Measurements from ENCODE around the gene YWHAH.

GRCh38 chr22:31969789-31970489 lies 25.6 kb downstream of the YWHAH start:
- TF ChIP-seq CHD2 (IDR thresholded peaks at IDR 0.05; ENCODE audit: low read depth, low read length) (no peak), ZNF263 (CRISPR knock-in tag; IDR thresholded peaks at IDR 0.05; ENCODE audit: borderline replicate concordance) (no peak)
